ENCODE data around the gene MEFV. TPM values are rescaled to one million over a fixed set of nuclear protein-coding genes. Genes with fewer than 3 reads are reported as not detected.

The MEFV gene
- total and polyA plus RNA-seq, 2 of the 13 experiments (the other 11 are each of a cell fraction or from before 2014, with no cell fraction given) = 0.22 TPM; not detected in 1

DNA sequence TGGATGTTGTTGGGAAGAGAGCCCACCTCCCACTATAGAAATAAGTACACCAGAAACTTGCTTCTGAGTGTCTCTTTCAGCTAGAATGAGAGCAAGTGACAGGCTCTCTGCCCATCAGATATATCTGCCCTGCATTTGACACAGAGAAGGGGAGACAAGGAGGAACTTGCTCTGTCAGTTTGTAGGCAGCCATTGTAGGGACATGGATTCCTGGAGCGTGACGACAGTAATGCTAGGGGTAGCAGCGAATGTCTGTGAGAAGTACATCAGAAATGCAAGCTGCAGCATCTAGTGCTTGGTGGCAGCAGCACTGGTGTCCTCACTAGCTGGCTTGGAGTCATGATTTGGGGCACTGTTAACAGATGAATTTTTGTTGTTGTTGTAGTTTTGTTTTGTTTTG is 44.4 kb downstream of the MEFV start (continued):
- TF ChIP-seq, protein P1, sequence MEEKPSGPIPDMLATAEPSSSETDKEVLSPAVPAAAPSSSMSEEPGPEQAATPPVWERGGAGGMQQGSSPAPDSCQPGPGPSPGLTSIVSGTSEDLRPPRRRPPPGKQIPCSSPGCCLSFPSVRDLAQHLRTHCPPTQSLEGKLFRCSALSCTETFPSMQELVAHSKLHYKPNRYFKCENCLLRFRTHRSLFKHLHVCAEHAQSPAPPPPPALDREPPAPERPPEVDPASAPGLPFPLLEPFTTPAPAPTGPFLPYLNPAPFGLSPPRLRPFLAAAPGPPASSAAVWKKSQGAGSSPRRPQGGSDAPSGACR (CRISPR knock-in tag; IDR thresholded peaks at IDR 0.05) = no peak
- TF ChIP-seq ZNF615 (CRISPR knock-in tag; IDR thresholded peaks at IDR 0.05; ENCODE audit: borderline replicate concordance) (no peak), ZBTB38 (CRISPR knock-in tag; IDR thresholded peaks at IDR 0.05) (no peak)
- TF ChIP-seq, protein P2, sequence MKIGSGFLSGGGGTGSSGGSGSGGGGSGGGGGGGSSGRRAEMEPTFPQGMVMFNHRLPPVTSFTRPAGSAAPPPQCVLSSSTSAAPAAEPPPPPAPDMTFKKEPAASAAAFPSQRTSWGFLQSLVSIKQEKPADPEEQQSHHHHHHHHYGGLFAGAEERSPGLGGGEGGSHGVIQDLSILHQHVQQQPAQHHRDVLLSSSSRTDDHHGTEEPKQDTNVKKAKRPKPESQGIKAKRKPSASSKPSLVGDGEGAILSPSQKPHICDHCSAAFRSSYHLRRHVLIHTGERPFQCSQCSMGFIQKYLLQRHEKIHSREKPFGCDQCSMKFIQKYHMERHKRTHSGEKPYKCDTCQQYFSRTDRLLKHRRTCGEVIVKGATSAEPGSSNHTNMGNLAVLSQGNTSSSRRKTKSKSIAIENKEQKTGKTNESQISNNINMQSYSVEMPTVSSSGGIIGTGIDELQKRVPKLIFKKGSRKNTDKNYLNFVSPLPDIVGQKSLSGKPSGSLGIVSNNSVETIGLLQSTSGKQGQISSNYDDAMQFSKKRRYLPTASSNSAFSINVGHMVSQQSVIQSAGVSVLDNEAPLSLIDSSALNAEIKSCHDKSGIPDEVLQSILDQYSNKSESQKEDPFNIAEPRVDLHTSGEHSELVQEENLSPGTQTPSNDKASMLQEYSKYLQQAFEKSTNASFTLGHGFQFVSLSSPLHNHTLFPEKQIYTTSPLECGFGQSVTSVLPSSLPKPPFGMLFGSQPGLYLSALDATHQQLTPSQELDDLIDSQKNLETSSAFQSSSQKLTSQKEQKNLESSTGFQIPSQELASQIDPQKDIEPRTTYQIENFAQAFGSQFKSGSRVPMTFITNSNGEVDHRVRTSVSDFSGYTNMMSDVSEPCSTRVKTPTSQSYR (CRISPR knock-in tag; IDR thresholded peaks at IDR 0.05; ENCODE audit: borderline replicate concordance) = no peak
- TF ChIP-seq, protein P3, sequence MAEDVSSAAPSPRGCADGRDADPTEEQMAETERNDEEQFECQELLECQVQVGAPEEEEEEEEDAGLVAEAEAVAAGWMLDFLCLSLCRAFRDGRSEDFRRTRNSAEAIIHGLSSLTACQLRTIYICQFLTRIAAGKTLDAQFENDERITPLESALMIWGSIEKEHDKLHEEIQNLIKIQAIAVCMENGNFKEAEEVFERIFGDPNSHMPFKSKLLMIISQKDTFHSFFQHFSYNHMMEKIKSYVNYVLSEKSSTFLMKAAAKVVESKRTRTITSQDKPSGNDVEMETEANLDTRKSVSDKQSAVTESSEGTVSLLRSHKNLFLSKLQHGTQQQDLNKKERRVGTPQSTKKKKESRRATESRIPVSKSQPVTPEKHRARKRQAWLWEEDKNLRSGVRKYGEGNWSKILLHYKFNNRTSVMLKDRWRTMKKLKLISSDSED (CRISPR knock-in tag; IDR thresholded peaks at IDR 0.05) = no peak
- TF ChIP-seq, protein P4, sequence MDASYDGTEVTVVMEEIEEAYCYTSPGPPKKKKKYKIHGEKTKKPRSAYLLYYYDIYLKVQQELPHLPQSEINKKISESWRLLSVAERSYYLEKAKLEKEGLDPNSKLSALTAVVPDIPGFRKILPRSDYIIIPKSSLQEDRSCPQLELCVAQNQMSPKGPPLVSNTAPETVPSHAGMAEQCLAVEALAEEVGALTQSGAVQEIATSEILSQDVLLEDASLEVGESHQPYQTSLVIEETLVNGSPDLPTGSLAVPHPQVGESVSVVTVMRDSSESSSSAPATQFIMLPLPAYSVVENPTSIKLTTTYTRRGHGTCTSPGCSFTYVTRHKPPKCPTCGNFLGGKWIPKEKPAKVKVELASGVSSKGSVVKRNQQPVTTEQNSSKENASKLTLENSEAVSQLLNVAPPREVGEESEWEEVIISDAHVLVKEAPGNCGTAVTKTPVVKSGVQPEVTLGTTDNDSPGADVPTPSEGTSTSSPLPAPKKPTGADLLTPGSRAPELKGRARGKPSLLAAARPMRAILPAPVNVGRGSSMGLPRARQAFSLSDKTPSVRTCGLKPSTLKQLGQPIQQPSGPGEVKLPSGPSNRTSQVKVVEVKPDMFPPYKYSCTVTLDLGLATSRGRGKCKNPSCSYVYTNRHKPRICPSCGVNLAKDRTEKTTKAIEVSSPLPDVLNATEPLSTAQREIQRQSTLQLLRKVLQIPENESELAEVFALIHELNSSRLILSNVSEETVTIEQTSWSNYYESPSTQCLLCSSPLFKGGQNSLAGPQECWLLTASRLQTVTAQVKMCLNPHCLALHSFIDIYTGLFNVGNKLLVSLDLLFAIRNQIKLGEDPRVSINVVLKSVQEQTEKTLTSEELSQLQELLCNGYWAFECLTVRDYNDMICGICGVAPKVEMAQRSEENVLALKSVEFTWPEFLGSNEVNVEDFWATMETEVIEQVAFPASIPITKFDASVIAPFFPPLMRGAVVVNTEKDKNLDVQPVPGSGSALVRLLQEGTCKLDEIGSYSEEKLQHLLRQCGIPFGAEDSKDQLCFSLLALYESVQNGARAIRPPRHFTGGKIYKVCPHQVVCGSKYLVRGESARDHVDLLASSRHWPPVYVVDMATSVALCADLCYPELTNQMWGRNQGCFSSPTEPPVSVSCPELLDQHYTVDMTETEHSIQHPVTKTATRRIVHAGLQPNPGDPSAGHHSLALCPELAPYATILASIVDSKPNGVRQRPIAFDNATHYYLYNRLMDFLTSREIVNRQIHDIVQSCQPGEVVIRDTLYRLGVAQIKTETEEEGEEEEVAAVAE (CRISPR knock-in tag; IDR thresholded peaks at IDR 0.05; ENCODE audit: borderline replicate concordance) = no peak
